Measurements from ENCODE around the gene ATG4C.

DNA sequence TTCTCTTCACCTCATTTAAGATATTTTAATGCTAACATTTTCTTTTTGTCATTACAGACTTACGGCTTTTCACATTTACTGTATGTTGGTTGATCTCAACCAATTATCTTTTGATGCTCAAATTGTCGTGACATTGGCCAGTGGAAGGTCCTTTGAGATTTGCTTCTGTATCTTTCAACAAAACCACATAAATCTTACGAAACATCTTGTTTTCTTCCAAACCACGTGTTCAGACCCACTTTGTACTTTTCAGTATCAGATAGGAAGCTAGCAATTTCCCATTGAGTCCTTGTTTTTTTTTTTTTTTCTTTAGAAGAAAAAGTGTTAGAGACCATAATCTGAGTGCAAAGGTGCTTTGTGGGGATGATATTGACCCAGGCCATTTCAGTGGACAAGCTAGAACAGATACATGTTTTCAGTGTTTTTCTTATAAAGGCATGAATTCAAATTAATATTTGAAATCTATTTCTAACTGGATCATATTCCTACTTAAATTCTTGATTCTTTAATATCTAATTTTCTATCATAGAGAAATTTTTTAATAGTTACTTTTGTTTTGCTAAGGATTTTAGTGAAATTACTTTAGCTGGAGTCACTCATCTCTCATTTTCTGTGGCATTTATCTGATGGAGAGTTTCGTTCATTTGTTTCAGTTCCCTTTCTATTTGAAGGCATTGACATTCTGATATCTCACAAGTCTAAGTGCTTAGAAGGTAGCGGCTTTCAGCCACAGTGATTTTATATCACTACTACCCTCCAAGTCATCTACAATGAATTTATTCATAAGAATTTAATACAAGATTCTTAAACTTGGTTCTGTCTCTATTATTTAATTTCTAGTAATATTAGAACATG lies 26.7 kb downstream of the ATG4C start:
- TF ChIP-seq, protein P1, sequence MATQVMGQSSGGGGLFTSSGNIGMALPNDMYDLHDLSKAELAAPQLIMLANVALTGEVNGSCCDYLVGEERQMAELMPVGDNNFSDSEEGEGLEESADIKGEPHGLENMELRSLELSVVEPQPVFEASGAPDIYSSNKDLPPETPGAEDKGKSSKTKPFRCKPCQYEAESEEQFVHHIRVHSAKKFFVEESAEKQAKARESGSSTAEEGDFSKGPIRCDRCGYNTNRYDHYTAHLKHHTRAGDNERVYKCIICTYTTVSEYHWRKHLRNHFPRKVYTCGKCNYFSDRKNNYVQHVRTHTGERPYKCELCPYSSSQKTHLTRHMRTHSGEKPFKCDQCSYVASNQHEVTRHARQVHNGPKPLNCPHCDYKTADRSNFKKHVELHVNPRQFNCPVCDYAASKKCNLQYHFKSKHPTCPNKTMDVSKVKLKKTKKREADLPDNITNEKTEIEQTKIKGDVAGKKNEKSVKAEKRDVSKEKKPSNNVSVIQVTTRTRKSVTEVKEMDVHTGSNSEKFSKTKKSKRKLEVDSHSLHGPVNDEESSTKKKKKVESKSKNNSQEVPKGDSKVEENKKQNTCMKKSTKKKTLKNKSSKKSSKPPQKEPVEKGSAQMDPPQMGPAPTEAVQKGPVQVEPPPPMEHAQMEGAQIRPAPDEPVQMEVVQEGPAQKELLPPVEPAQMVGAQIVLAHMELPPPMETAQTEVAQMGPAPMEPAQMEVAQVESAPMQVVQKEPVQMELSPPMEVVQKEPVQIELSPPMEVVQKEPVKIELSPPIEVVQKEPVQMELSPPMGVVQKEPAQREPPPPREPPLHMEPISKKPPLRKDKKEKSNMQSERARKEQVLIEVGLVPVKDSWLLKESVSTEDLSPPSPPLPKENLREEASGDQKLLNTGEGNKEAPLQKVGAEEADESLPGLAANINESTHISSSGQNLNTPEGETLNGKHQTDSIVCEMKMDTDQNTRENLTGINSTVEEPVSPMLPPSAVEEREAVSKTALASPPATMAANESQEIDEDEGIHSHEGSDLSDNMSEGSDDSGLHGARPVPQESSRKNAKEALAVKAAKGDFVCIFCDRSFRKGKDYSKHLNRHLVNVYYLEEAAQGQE (IDR thresholded peaks at IDR 0.05; ENCODE audit: insufficient read depth in 1 of 2, low read depth in 2 of 2, low read length in 1 of 2): no peak
- TF ChIP-seq, protein P2, sequence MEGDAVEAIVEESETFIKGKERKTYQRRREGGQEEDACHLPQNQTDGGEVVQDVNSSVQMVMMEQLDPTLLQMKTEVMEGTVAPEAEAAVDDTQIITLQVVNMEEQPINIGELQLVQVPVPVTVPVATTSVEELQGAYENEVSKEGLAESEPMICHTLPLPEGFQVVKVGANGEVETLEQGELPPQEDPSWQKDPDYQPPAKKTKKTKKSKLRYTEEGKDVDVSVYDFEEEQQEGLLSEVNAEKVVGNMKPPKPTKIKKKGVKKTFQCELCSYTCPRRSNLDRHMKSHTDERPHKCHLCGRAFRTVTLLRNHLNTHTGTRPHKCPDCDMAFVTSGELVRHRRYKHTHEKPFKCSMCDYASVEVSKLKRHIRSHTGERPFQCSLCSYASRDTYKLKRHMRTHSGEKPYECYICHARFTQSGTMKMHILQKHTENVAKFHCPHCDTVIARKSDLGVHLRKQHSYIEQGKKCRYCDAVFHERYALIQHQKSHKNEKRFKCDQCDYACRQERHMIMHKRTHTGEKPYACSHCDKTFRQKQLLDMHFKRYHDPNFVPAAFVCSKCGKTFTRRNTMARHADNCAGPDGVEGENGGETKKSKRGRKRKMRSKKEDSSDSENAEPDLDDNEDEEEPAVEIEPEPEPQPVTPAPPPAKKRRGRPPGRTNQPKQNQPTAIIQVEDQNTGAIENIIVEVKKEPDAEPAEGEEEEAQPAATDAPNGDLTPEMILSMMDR (IDR thresholded peaks at IDR 0.05): no peak

Measured in Panc1 (cell line).